ENCODE measurements around the gene RNF220. TPM values are rescaled to one million over a fixed set of nuclear protein-coding genes. Genes with fewer than 3 reads are reported as not detected.

The RNF220 gene
- total and polyA plus RNA-seq, 4 donors: 44.2 to 70.5 (median 52.8) TPM

DNA sequence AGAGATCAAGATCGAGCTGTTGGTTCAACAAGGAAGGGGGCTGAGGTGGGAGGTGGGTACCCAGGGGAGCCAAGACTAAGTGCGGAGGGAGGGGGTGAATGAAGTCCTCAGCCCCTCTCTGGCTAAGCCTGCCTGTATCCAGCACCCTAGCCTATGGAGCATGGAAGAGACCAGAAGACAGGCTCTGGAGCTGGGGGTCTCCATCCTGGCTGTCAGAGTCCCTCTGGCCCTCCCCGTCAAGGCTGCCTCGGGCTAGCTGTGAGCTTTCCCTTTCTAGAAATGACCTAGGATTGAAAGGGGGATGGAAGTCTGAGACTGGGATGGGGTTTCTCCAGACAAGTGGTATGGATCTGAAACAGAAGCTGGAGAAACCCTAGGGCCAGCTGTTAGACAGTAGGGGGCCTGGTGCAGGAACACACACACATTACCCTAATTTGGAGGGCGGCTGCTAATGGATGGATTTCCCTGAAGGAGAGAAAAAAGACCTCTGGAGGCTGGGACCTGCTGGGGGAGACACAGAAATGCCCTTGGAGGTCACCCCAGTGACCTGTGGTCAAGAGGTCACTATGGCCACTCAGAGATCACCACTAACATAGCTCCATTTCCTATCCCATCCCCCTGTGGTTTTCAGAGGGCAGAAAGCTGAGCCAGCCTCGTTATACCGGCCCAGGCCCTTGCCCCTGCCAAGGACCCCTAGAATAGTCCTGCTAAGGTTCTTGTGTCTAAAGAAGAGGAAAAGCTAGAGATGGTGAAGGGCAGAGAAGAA is 161.4 kb downstream of the RNF220 start:
- Histone ChIP-seq H3K27me3 (ENCODE audit: control insufficient read depth in 1 of 2, insufficient read depth in 2 of 2, low read length in 1 of 2) (no peaks in the 10 kb centered on the region), H3K4me3 (ENCODE audit: low read length in 2 of 2) (no peak overlapping the region), H3K36me3 (ENCODE audit: control insufficient read depth in 1 of 2, insufficient read depth in 2 of 2, low read length in 1 of 2) (no peaks in the 10 kb centered on the region), H3K4me1 (ENCODE audit: control insufficient read depth in 1 of 2, insufficient read depth in 2 of 2, low read length in 2 of 2) (no peaks in the 10 kb centered on the region), H3K9me3 (ENCODE audit: control insufficient read depth, low read length) (no peaks in the 10 kb centered on the region), H3K27ac (ENCODE audit: low read depth in 1 of 2, low read length in 2 of 2) (no peak overlapping the region)
- intact Hi-C loops (cut with DNase I): loop anchor here in 1 of 2 donors (10.0 kb wide), 1 partner anchor 962 kb away; no protein-coding TSS in a partner anchor
- WGBS, 2 donors: 59 to 64% methylated on average over 7 of the region's 7 CpGs
- ATAC-seq (ENCODE audit: low FRiP score): no peak
- peak in 1 of 2 donors; percentile 24 for DNase-seq

GRCh38 chr1:44568128-44568900 is 163.3 kb downstream of the RNF220 start:
- intact Hi-C loops (cut with DNase I): loop anchor here in 1 of 2 donors (10.0 kb wide), 1 partner anchor 964 kb away; no protein-coding TSS in a partner anchor
- ATAC-seq (ENCODE audit: low FRiP score): no peak
- 69 to 70% methylated on average over 10 of the region's 10 CpGs for WGBS, 2 donors

DNA sequence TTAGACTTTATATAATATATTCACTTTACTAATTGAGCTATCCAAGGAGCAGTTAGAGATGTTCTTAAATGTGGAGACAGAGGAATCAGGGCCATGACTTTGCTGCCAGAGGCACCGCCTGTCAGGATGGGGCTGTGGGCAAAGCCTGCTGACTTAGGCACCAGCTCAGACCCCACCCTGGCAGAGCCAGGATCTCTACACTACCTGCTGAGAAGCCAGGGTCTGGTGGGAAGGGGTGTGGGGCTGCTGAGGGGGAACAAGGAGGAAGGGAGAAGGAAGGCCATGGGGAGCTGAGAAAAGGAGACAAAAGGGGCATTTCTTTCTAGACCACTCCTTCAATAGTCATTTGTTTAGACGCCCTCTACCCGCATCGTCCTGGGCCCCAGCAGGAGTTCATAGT is 164.4 kb downstream of the RNF220 start:
- H3K4me1 ChIP-seq (ENCODE audit: control insufficient read depth in 1 of 2, insufficient read depth in 2 of 2, low read length in 2 of 2): no peaks in the 10 kb centered on the region
- H3K4me3 ChIP-seq (ENCODE audit: low read length in 2 of 2): no peak overlapping the region
- no peaks in the 10 kb centered on the region for H3K9me3 ChIP-seq (ENCODE audit: control insufficient read depth, low read length)
- DNase-seq (peak in 1 of 2 donors; percentile 24), ATAC-seq (ENCODE audit: low FRiP score) (no peak)
- H3K36me3 ChIP-seq (ENCODE audit: control insufficient read depth in 1 of 2, insufficient read depth in 2 of 2, low read length in 1 of 2): no peaks in the 10 kb centered on the region
- intact Hi-C loops (cut with DNase I): loop anchor here in 1 of 2 donors (10.0 kb wide), 1 partner anchor 965 kb away; no protein-coding TSS in a partner anchor
- no peak overlapping the region for H3K27ac ChIP-seq (ENCODE audit: low read depth in 1 of 2, low read length in 2 of 2)
- H3K27me3 ChIP-seq (ENCODE audit: control insufficient read depth in 1 of 2, insufficient read depth in 2 of 2, low read length in 1 of 2): no peaks in the 10 kb centered on the region
- 61 to 67% methylated on average over 4 of the region's 4 CpGs for WGBS, 2 donors

More at GRCh38 chr1:44568128-44568900, 163.3 kb downstream of the RNF220 start:
- no peaks in the 10 kb centered on the region for H3K4me1 ChIP-seq (ENCODE audit: control insufficient read depth in 1 of 2, insufficient read depth in 2 of 2, low read length in 2 of 2)
- no peaks in the 10 kb centered on the region for H3K27me3 ChIP-seq (ENCODE audit: control insufficient read depth in 1 of 2, insufficient read depth in 2 of 2, low read length in 1 of 2)
- peak in 1 of 2 donors; percentile 23 for DNase-seq
- H3K4me3 ChIP-seq (ENCODE audit: low read length in 2 of 2): no peak overlapping the region
- no peaks in the 10 kb centered on the region for H3K9me3 ChIP-seq (ENCODE audit: control insufficient read depth, low read length)
- H3K36me3 ChIP-seq (ENCODE audit: control insufficient read depth in 1 of 2, insufficient read depth in 2 of 2, low read length in 1 of 2): no peaks in the 10 kb centered on the region
- H3K27ac ChIP-seq (ENCODE audit: low read depth in 1 of 2, low read length in 2 of 2): no peak overlapping the region

DNA sequence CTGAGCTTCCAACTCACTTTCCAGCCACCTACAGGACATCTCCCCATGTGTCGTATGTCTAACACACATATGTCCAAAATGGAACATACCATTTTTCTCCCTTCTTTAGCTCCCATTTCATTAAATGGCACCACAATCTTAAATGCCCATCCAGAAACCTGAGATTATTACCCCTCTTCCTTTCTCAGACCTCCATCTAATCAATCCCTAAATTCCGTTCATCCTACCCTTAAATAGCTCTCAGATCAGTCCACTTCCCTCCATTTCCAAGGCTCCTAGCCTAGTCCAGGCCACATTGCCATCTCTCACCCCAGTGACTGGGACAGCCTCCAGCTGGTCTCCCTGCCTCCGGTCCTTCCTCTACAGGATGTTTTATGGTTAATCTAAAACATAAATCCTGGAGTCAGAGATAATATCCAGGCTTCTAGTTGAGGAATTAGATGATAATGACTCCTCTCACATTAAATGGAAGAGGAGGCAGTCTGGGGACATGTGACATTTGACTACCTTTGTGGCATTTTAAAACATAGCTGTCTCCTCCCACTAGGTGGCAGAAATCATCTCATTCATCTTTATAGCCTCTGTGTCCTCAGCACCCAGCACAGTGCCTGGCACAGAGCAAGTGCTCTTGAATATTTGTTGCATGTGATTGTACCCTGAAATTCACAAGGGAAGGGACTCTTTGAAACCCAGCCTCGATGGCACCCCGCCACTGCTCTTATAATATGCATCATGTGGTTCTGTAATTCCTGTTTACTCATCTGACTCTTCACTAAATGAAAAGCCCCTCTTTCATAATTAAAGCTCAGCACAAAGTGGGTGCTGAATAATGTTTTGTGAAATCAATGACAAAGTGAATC is 166.9 kb downstream of the RNF220 start:
- no peak overlapping the region for H3K27ac ChIP-seq (ENCODE audit: low read depth in 1 of 2, low read length in 2 of 2)
- DNase-seq (peak in 1 of 2 donors; percentile 35), ATAC-seq (ENCODE audit: low FRiP score) (no peak)
- intact Hi-C loops (cut with DNase I): no loop called here
- no peaks in the 10 kb centered on the region for H3K9me3 ChIP-seq (ENCODE audit: control insufficient read depth, low read length)
- no peak overlapping the region for H3K4me3 ChIP-seq (ENCODE audit: low read length in 2 of 2)
- H3K27me3 ChIP-seq (ENCODE audit: control insufficient read depth in 1 of 2, insufficient read depth in 2 of 2, low read length in 1 of 2): peaks cover 0 to 2% of the 10 kb centered on the region in 2 donors
- 82 to 84% methylated on average over 5 of the region's 5 CpGs for WGBS, 2 donors
- no peaks in the 10 kb centered on the region for H3K36me3 ChIP-seq (ENCODE audit: control insufficient read depth in 1 of 2, insufficient read depth in 2 of 2, low read length in 1 of 2)
- no peaks in the 10 kb centered on the region for H3K4me1 ChIP-seq (ENCODE audit: control insufficient read depth in 1 of 2, insufficient read depth in 2 of 2, low read length in 2 of 2)

- Histone ChIP-seq H3K4me3 (ENCODE audit: low read length in 2 of 2) (no peak overlapping the region), H3K9me3 (ENCODE audit: control insufficient read depth, low read length) (no peaks in the 10 kb centered on the region), H3K27ac (ENCODE audit: low read depth in 1 of 2, low read length in 2 of 2) (no peak overlapping the region), H3K27me3 (ENCODE audit: control insufficient read depth in 1 of 2, insufficient read depth in 2 of 2, low read length in 1 of 2) (peaks cover 0 to 2% of the 10 kb centered on the region in 2 donors), H3K36me3 (ENCODE audit: control insufficient read depth in 1 of 2, insufficient read depth in 2 of 2, low read length in 1 of 2) (no peaks in the 10 kb centered on the region), H3K4me1 (ENCODE audit: control insufficient read depth in 1 of 2, insufficient read depth in 2 of 2, low read length in 2 of 2) (no peaks in the 10 kb centered on the region)
- ATAC-seq (ENCODE audit: low FRiP score) (no peak), DNase-seq (peak in 1 of 2 donors; percentile 13)
- WGBS, 2 donors: 82 to 93% methylated on average over 2 of the region's 2 CpGs
- intact Hi-C loops (cut with DNase I): no loop called here
Observed at GRCh38 chr1:44572572-44572879, 167.5 kb downstream of the RNF220 start.

- Histone ChIP-seq H3K4me1 (ENCODE audit: control insufficient read depth in 1 of 2, insufficient read depth in 2 of 2, low read length in 2 of 2) (no peaks in the 10 kb centered on the region), H3K27me3 (ENCODE audit: control insufficient read depth in 1 of 2, insufficient read depth in 2 of 2, low read length in 1 of 2) (peaks cover 0 to 2% of the 10 kb centered on the region in 2 donors), H3K27ac (ENCODE audit: low read depth in 1 of 2, low read length in 2 of 2) (no peak overlapping the region), H3K9me3 (ENCODE audit: control insufficient read depth, low read length) (no peaks in the 10 kb centered on the region), H3K36me3 (ENCODE audit: control insufficient read depth in 1 of 2, insufficient read depth in 2 of 2, low read length in 1 of 2) (no peaks in the 10 kb centered on the region), H3K4me3 (ENCODE audit: low read length in 2 of 2) (no peak overlapping the region)
- 73 to 77% methylated on average over 4 of the region's 4 CpGs for WGBS, 2 donors
- intact Hi-C loops (cut with DNase I): no loop called here
- no peak for DNase-seq
- ATAC-seq (ENCODE audit: low FRiP score): no peak
Observed at GRCh38 chr1:44575396-44575795, 170.3 kb downstream of the RNF220 start.

- Histone ChIP-seq H3K4me1 (ENCODE audit: control insufficient read depth in 1 of 2, insufficient read depth in 2 of 2, low read length in 2 of 2) (no peaks in the 10 kb centered on the region), H3K36me3 (ENCODE audit: control insufficient read depth in 1 of 2, insufficient read depth in 2 of 2, low read length in 1 of 2) (no peaks in the 10 kb centered on the region), H3K27ac (ENCODE audit: low read depth in 1 of 2, low read length in 2 of 2) (no peak overlapping the region), H3K27me3 (ENCODE audit: control insufficient read depth in 1 of 2, insufficient read depth in 2 of 2, low read length in 1 of 2) (peaks cover 0 to 2% of the 10 kb centered on the region in 2 donors), H3K4me3 (ENCODE audit: low read length in 2 of 2) (no peak overlapping the region), H3K9me3 (ENCODE audit: control insufficient read depth, low read length) (no peaks in the 10 kb centered on the region)
- intact Hi-C loops (cut with DNase I): no loop called here
- DNase-seq (peak in 1 of 2 donors; percentile 33), ATAC-seq (ENCODE audit: low FRiP score) (no peak)
- WGBS, 2 donors: 32 to 36% methylated on average over 5 of the region's 5 CpGs
Observed at GRCh38 chr1:44576456-44577150, 171.5 kb downstream of the RNF220 start.

GRCh38 chr1:44581205-44581604 is 176.2 kb downstream of the RNF220 start:
- ATAC-seq (ENCODE audit: low FRiP score) (no peak), DNase-seq (peak in 1 of 2 donors; percentile 23)
- H3K36me3 ChIP-seq (ENCODE audit: control insufficient read depth in 1 of 2, insufficient read depth in 2 of 2, low read length in 1 of 2): no peaks in the 10 kb centered on the region
- H3K27ac ChIP-seq (ENCODE audit: low read depth in 1 of 2, low read length in 2 of 2): no peak overlapping the region
- no peaks in the 10 kb centered on the region for H3K9me3 ChIP-seq (ENCODE audit: control insufficient read depth, low read length)
- WGBS, 2 donors: 77 to 80% methylated on average over 6 of the region's 6 CpGs
- peaks cover 0 to 2% of the 10 kb centered on the region in 2 donors for H3K27me3 ChIP-seq (ENCODE audit: control insufficient read depth in 1 of 2, insufficient read depth in 2 of 2, low read length in 1 of 2)
- no peaks in the 10 kb centered on the region for H3K4me1 ChIP-seq (ENCODE audit: control insufficient read depth in 1 of 2, insufficient read depth in 2 of 2, low read length in 2 of 2)
- H3K4me3 ChIP-seq (ENCODE audit: low read length in 2 of 2): no peak overlapping the region
- intact Hi-C loops (cut with DNase I): no loop called here

Measured in aorta (tissue), 5 donors.